HPDE6-E6E7 (cell line): Measurements from ENCODE around the gene RRP15.
A peak's percentile ranks its signal among the peaks of the same experiment; 100 is the strongest.
"Not testable (repeated sequence)": the region's sequence is repeated elsewhere in the genome, so short reads cannot be mapped to it uniquely, and the experiment has no call there.

ENCODE experiments used
- DNase-seq: peaks from one replicate; pipeline ENCODE4 v3.0.0; 2011; ENCODE audit warnings: missing footprints; ENCODE audit errors: extremely low spot score

RRP15 gene

GRCh38 chr1:218296162-218296561 lies 11.1 kb downstream of the RRP15 start:
- no peak for DNase-seq

GRCh38 chr1:218297461-218297860 lies 12.4 kb downstream of the RRP15 start:
- no peak for DNase-seq

- DNase-seq: no peak
Measured at GRCh38 chr1:218297867-218298266, 12.8 kb downstream of the RRP15 start.

- DNase-seq: no peak
Measured at GRCh38 chr1:218298398-218298797, 13.3 kb downstream of the RRP15 start.

GRCh38 chr1:218299416-218299815 lies 14.3 kb downstream of the RRP15 start:
- DNase-seq: peak; percentile 19

- DNase-seq: no peak
Measured at GRCh38 chr1:218301217-218301616, 16.1 kb downstream of the RRP15 start.

GRCh38 chr1:218302155-218302554 lies 17.1 kb downstream of the RRP15 start:
- DNase-seq: no peak

- DNase-seq: no peak
Measured at GRCh38 chr1:218303176-218303879, 18.2 kb downstream of the RRP15 start.

- no peak for DNase-seq
Measured at GRCh38 chr1:218304281-218305039, 19.4 kb downstream of the RRP15 start.

GRCh38 chr1:218305472-218306064 lies 20.5 kb downstream of the RRP15 start:
- DNase-seq: no peak

GRCh38 chr1:218312509-218312908 lies 27.4 kb downstream of the RRP15 start:
- DNase-seq: no peak

- DNase-seq: no peak
Measured at GRCh38 chr1:218314316-218314715, 29.2 kb downstream of the RRP15 start.

- DNase-seq: no peak
Measured at GRCh38 chr1:218315638-218316037, 30.5 kb downstream of the RRP15 start.

GRCh38 chr1:218317061-218317460 lies 32.0 kb downstream of the RRP15 start:
- DNase-seq: no peak

- DNase-seq: not testable (repeated sequence)
Measured at GRCh38 chr1:218320182-218320581, 35.1 kb downstream of the RRP15 start.

GRCh38 chr1:218322762-218323161 lies 37.7 kb downstream of the RRP15 start:
- no peak for DNase-seq

- DNase-seq: no peak
Measured at GRCh38 chr1:218323568-218324225, 38.6 kb downstream of the RRP15 start.

GRCh38 chr1:218324226-218324580 lies 39.1 kb downstream of the RRP15 start:
- no peak for DNase-seq

- no peak for DNase-seq
Measured at GRCh38 chr1:218328769-218329168, 43.7 kb downstream of the RRP15 start.

- DNase-seq: no peak
Measured at GRCh38 chr1:218330043-218330623, 45.0 kb downstream of the RRP15 start.

- no peak for DNase-seq
Measured at GRCh38 chr1:218332416-218332815, 47.3 kb downstream of the RRP15 start.

- no peak for DNase-seq
Measured at GRCh38 chr1:218336328-218336727, 51.2 kb downstream of the RRP15 start.
